HCT116 (cell line): ENCODE measurements around the gene ANO2. TPM values are rescaled to one million over a fixed set of nuclear protein-coding genes. Genes with fewer than 3 reads are reported as not detected.

Experiments used
- ATAC-seq: fragments of 200-7000 bp; cut with Tn5 transposase; 2 replicates; pipeline ENCODE4 v1.9.1; 2020; ENCODE audit warnings: mild to moderate bottlenecking, moderate library complexity
- BruUV-seq: library from RNA; stranded (reverse); fragments of 400-500 nt; replicated peaks from 2 replicates; lab custom pipeline; 2021; lab: Mats Ljungman, UMichigan
- CTCF ChIA-PET: fragments of 300-600 bp; sonication (Branson Sonifier 250); formaldehyde crosslinking; loops from one replicate; lab custom pipeline; 2021; ENCODE audit warnings: antibody characterized with exemption; lab: Charles Lee
- POLR2A ChIA-PET: fragments of 300-600, 350-600 bp; sonication (Branson Sonifier 250); formaldehyde crosslinking; loops from one replicate; lab custom pipeline; 2021; ENCODE audit warnings: antibody characterized with exemption; lab: Charles Lee
- RAD21 ChIA-PET, 2 experiments: fragments of 300-600 bp; sonication (Branson Sonifier 250); formaldehyde crosslinking; loops; one replicate each; lab custom pipeline; 2023; ENCODE audit warnings: low total read pairs in 2 of 2; ENCODE audit not compliant: uncharacterized antibody in 2 of 2, unreplicated experiment in 2 of 2, low non-redundant PET in 1 of 2; lab: Charles Lee
- DNase-seq: peaks from one replicate; pipeline ENCODE4 v3.0.0-alpha.2; 2010; ENCODE audit warnings: low read depth, low spot score
- H2AFZ ChIP-seq: fragments of 200-600 bp; shearing (Covaris generic), sonication (generic); 2 replicates; pipeline ENCODE4 v1.6.1; 2017; ENCODE audit warnings: low read depth, mixed run types, mixed read lengths, antibody characterized with exemption, low read length; ENCODE audit not compliant: poor library complexity, severe bottlenecking
- H3K27ac ChIP-seq: 2 replicates; pipeline ENCODE4 v1.5.1; 2012; ENCODE audit warnings: low read depth, low read length
- H3K27me3 ChIP-seq: fragments of 200-600 bp; sonication (generic); 2 replicates; pipeline ENCODE4 v1.6.1; 2016; ENCODE audit warnings: mixed run types, low read length, mixed read lengths; ENCODE audit not compliant: insufficient read depth
- H3K36me3 ChIP-seq, 2 experiments: fragments of 200-500 bp in 1 of 2; fragments of 200-600 bp in 1 of 2; sonication (Bioruptor generic) in 1 of 2; sonication (generic) in 1 of 2; 2 replicates each; pipeline versions ENCODE4 v1.5.1 to v1.6.1; 2014 to 2016; ENCODE audit warnings: low read length in 2 of 2, inconsistent platforms in 1 of 2, mixed read lengths in 1 of 2, mixed run types in 1 of 2; ENCODE audit not compliant: insufficient read depth in 2 of 2, control insufficient read depth in 1 of 2
- H3K4me1 ChIP-seq, 2 experiments: fragments of 200-600 bp in 1 of 2; sonication (generic) in 1 of 2; 2 replicates each; pipeline versions ENCODE4 v1.5.1 to v1.6.1; 2012 to 2017; ENCODE audit warnings: low read length in 2 of 2, inconsistent platforms in 1 of 2, mild to moderate bottlenecking in 1 of 2, mixed read lengths in 1 of 2, mixed run types in 1 of 2, moderate library complexity in 1 of 2; ENCODE audit not compliant: insufficient read depth in 2 of 2, control insufficient read depth in 1 of 2
- H3K4me2 ChIP-seq: fragments of 200-600 bp; sonication (generic); 2 replicates; pipeline ENCODE4 v1.6.1; 2017; ENCODE audit warnings: mixed run types, low read length, mixed read lengths
- H3K4me3 ChIP-seq, 2 experiments: fragments of 200-600 bp in 1 of 2; sonication (generic) in 1 of 2; replicated peaks in 1 of 2; 2 replicates each; pipeline ENCODE4 v1.5.1; 2011 to 2016; ENCODE audit warnings: low read length in 2 of 2, control low read depth in 1 of 2, low read depth in 1 of 2, mild to moderate bottlenecking in 1 of 2, mixed read lengths in 1 of 2, mixed run types in 1 of 2
- H3K79me2 ChIP-seq: fragments of 200-600 bp; sonication (generic); 2 replicates; pipeline ENCODE4 v1.6.1; 2017; ENCODE audit warnings: mild to moderate bottlenecking, mixed run types, low read length, moderate library complexity, mixed read lengths; ENCODE audit not compliant: insufficient read depth
- H3K9ac ChIP-seq: fragments of 200-600 bp; sonication (generic); 2 replicates; pipeline ENCODE4 v1.6.1; 2016; ENCODE audit warnings: low read length, mixed read lengths
- H3K9me2 ChIP-seq: fragments of 200-600 bp; sonication (generic), shearing (Covaris generic); 2 replicates; pipeline ENCODE4 v1.6.1; 2017; ENCODE audit warnings: mixed run types, mild to moderate bottlenecking, moderate library complexity; ENCODE audit not compliant: insufficient read depth
- H3K9me3 ChIP-seq, 2 experiments: fragments of 200-500 bp in 1 of 2; fragments of 200-600 bp in 1 of 2; sonication (Bioruptor generic) in 1 of 2; sonication (generic) in 1 of 2; 2 replicates each; pipeline ENCODE4 v1.6.1; 2014 to 2017; ENCODE audit warnings: low read length in 2 of 2, mixed read lengths in 2 of 2, inconsistent platforms in 1 of 2, low read depth in 1 of 2, mild to moderate bottlenecking in 1 of 2, mixed run types in 1 of 2, moderate library complexity in 1 of 2; ENCODE audit not compliant: control insufficient read depth in 1 of 2, insufficient read depth in 1 of 2
- H4K20me1 ChIP-seq: fragments of 200-600 bp; sonication (generic), shearing (Covaris generic); 2 replicates; pipeline ENCODE4 v1.6.1; 2017; ENCODE audit warnings: mixed run types, mild to moderate bottlenecking, moderate library complexity; ENCODE audit not compliant: insufficient read depth
- CEBPB ChIP-seq: IDR thresholded peaks from 2 replicates; pipeline ENCODE4 v1.6.1; 2012; ENCODE audit warnings: low read depth
- CTCF ChIP-seq, 3 experiments: fragments of 200-600 bp in 1 of 3; sonication (generic) in 1 of 3; IDR thresholded peaks in 2 of 3; conservative IDR thresholded peaks in 1 of 3; 2 replicates each; pipeline ENCODE4 v1.5.1; 2012 to 2017; ENCODE audit warnings: low read depth in 2 of 3, low read length in 2 of 3, antibody characterized with exemption in 1 of 3, borderline replicate concordance in 1 of 3, control low read depth in 1 of 3, mild to moderate bottlenecking in 1 of 3, mixed read lengths in 1 of 3, mixed run types in 1 of 3, moderate library complexity in 1 of 3; ENCODE audit not compliant: insufficient read depth in 1 of 3
- EGR1 ChIP-seq: IDR thresholded peaks from 2 replicates; pipeline ENCODE4 v1.6.1; 2012; ENCODE audit warnings: low read depth
- ELF1 ChIP-seq: IDR thresholded peaks from 2 replicates; pipeline ENCODE4 v1.6.1; 2012; ENCODE audit warnings: low read depth, borderline replicate concordance
- FOSL1 ChIP-seq: IDR thresholded peaks from 2 replicates; pipeline ENCODE4 v1.6.1; 2012; ENCODE audit warnings: low read depth
- JUND ChIP-seq: IDR thresholded peaks from 2 replicates; pipeline ENCODE4 v1.6.1; 2012
- POLR2A ChIP-seq: IDR thresholded peaks from 2 replicates; pipeline ENCODE4 v1.7.0; 2011; ENCODE audit warnings: borderline replicate concordance; ENCODE audit not compliant: insufficient read depth, insufficient read length; ENCODE audit errors: extremely low read depth
- POLR2AphosphoS5 ChIP-seq: IDR thresholded peaks from 2 replicates; pipeline ENCODE4 v1.6.1; 2011; ENCODE audit warnings: mild to moderate bottlenecking, low read depth, low read length, moderate library complexity
- RAD21 ChIP-seq: IDR thresholded peaks from 2 replicates; pipeline ENCODE4 v1.6.1; 2012; ENCODE audit warnings: low read depth, mild to moderate bottlenecking
- SIN3A ChIP-seq: IDR thresholded peaks from 2 replicates; pipeline ENCODE4 v1.6.1; 2012; ENCODE audit warnings: low read depth
- SP1 ChIP-seq: IDR thresholded peaks from 2 replicates; pipeline ENCODE4 v1.6.1; 2012; ENCODE audit warnings: low read depth
- SRF ChIP-seq: IDR thresholded peaks from 2 replicates; pipeline ENCODE4 v1.6.1; 2012; ENCODE audit warnings: low read depth
- TCF7L2 ChIP-seq: IDR thresholded peaks from 2 replicates; pipeline ENCODE4 v1.7.0; 2011; ENCODE audit warnings: borderline replicate concordance, inconsistent platforms; ENCODE audit not compliant: insufficient read depth, insufficient read length; ENCODE audit errors: extremely low read depth
- YY1 ChIP-seq: IDR thresholded peaks from 2 replicates; pipeline ENCODE4 v1.6.1; 2011; ENCODE audit warnings: low read length, low read depth, moderate library complexity, mild to moderate bottlenecking; ENCODE audit not compliant: insufficient replicate concordance; ENCODE audit errors: extremely low read depth
- ZFX ChIP-seq: fragments of 450-650 bp; IDR thresholded peaks from 2 replicates; pipeline ENCODE4 v1.6.1; 2017
- intact Hi-C: fragments of 100-400 bp; cut with micrococcal nuclease; formaldehyde crosslinking; loops from 2 replicates; pipeline ENCODE4 v1.10.0; 2022
- total RNA-seq: library from RNA; stranded (reverse); gene quantifications from one replicate; pipeline ENCODE4 v1.2.1, GENCODE V29; 2021; ENCODE audit not compliant: unreplicated experiment
- TF ChIP-seq, protein P1 (sequence below): IDR thresholded peaks from 2 replicates; pipeline ENCODE4 v1.6.1; 2011; ENCODE audit warnings: mild to moderate bottlenecking, low read length, moderate library complexity; ENCODE audit not compliant: insufficient replicate concordance; ENCODE audit errors: extremely low read depth
- TF ChIP-seq, protein P2 (sequence below): IDR thresholded peaks from 2 replicates; pipeline ENCODE4 v1.6.1; 2012; ENCODE audit warnings: low read depth

ANO2 gene
- total RNA-seq, 1 experiment from 2014 or later, result not detected

- ATAC-seq (no peak), DNase-seq (no peak)
- H3K9me2 ChIP-seq, result no peaks in the 10 kb centered on the region
- no peaks in the 10 kb centered on the region; the same call in 1 of the 2 replicates for H3K27me3 ChIP-seq
- H2AFZ ChIP-seq, result no peak overlapping the region
- no TSS peak for BruUV-seq
- no peak overlapping the region for H3K4me2 ChIP-seq
- H3K4me1 ChIP-seq, result no peaks in the 10 kb centered on the region
- no peaks in the 10 kb centered on the region for H4K20me1 ChIP-seq
- ChIA-PET RAD21 (no interaction called here), CTCF (no interaction called here), POLR2A (no interaction called here)
- no peaks in the 10 kb centered on the region for H3K9me3 ChIP-seq
- H3K4me3 ChIP-seq, result no peak overlapping the region
- no peak overlapping the region for H3K27ac ChIP-seq
- H3K9ac ChIP-seq, result no peak overlapping the region
- no peaks in the 10 kb centered on the region for H3K79me2 ChIP-seq
- H3K36me3 ChIP-seq, result no peaks in the 10 kb centered on the region
- TF ChIP-seq SIN3A (no peak), RAD21 (no peak), ELF1 (no peak), ZFX (no peak), SRF (no peak), SP1 (no peak), CEBPB (no peak), POLR2A (no peak), YY1 (no peak), CTCF (IDR thresholded peaks at IDR 0.05 in 2 of 3, conservative IDR thresholded peaks at IDR 0.05 in 1 of 3; ENCODE audit: borderline replicate concordance in 1 of 3, insufficient read depth in 1 of 3, low read depth in 2 of 3, low read length in 2 of 3) (no peak), JUND (no peak), TCF7L2 (no peak), EGR1 (no peak), POLR2AphosphoS5 (no peak), FOSL1 (no peak)
- TF ChIP-seq, protein P1, sequence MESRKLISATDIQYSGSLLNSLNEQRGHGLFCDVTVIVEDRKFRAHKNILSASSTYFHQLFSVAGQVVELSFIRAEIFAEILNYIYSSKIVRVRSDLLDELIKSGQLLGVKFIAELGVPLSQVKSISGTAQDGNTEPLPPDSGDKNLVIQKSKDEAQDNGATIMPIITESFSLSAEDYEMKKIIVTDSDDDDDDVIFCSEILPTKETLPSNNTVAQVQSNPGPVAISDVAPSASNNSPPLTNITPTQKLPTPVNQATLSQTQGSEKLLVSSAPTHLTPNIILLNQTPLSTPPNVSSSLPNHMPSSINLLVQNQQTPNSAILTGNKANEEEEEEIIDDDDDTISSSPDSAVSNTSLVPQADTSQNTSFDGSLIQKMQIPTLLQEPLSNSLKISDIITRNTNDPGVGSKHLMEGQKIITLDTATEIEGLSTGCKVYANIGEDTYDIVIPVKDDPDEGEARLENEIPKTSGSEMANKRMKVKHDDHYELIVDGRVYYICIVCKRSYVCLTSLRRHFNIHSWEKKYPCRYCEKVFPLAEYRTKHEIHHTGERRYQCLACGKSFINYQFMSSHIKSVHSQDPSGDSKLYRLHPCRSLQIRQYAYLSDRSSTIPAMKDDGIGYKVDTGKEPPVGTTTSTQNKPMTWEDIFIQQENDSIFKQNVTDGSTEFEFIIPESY, result no peak
- TF ChIP-seq, protein P2, sequence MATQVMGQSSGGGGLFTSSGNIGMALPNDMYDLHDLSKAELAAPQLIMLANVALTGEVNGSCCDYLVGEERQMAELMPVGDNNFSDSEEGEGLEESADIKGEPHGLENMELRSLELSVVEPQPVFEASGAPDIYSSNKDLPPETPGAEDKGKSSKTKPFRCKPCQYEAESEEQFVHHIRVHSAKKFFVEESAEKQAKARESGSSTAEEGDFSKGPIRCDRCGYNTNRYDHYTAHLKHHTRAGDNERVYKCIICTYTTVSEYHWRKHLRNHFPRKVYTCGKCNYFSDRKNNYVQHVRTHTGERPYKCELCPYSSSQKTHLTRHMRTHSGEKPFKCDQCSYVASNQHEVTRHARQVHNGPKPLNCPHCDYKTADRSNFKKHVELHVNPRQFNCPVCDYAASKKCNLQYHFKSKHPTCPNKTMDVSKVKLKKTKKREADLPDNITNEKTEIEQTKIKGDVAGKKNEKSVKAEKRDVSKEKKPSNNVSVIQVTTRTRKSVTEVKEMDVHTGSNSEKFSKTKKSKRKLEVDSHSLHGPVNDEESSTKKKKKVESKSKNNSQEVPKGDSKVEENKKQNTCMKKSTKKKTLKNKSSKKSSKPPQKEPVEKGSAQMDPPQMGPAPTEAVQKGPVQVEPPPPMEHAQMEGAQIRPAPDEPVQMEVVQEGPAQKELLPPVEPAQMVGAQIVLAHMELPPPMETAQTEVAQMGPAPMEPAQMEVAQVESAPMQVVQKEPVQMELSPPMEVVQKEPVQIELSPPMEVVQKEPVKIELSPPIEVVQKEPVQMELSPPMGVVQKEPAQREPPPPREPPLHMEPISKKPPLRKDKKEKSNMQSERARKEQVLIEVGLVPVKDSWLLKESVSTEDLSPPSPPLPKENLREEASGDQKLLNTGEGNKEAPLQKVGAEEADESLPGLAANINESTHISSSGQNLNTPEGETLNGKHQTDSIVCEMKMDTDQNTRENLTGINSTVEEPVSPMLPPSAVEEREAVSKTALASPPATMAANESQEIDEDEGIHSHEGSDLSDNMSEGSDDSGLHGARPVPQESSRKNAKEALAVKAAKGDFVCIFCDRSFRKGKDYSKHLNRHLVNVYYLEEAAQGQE, result no peak
- TF ChIP-seq, all 23 proteins: peak for 0
- intact Hi-C loops, result no loop called here
Observed at GRCh38 chr12:5748027-5748426, 197.0 kb downstream of the ANO2 start.
